ENCODE measurements around the gene CACNB1.
A peak's percentile ranks its signal among the peaks of the same experiment; 100 is the strongest.

CACNB1 gene

GRCh38 chr17:39225308-39225958, 28.0 kb upstream of the CACNB1 start, which contains the start of gene STAC2:
TSS of gene STAC2 (minus strand) at chr17:39225945. CDS start at chr17:39225502, 443 bp downstream.
- no peak for DNase-seq

GRCh38 chr17:39224778-39225307, 27.4 kb upstream of the CACNB1 start:
- DNase-seq, result no peak

DNA sequence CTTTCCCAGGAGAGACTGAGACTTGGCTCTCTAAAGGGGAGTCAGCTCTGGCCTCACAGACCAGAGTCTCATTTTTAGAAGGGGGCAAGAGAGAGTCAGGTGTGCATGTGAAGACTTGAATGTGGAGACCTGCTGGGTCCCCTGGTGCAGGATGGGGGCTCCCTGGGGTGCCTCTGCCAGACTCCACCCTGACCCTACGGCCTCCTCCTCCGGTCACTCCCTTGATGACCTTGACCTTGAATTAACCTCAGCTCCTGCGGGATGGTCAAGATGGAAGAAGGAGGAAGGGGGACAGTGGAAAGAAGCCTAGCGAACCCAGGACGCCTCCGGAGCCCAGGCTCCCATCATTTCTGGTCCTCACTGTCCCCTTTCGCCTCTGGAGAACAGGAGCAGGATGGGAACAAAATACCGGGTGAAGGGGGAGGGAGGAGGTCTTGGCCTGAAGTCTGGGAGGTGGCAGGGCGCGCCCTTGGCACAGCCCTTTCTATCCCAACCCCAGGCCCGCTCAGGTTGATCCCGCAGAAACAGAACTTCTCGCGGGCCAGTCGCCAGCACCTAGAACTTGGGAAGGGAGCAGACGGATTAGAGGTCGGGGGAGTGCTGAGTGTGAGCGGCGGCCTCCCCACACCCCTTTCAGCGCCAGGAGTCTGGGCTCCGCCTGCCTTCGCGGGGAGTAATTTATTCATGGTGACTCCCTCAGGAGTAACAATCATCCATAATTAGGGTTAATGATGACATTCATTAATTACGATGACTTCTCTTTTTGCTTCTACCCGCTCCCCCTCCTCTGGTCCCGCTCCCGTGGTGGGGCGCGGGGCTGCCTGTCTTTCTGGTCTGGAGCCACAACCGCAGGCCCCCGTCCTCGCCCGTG, 26.7 kb upstream of the CACNB1 start:
- DNase-seq, result no peak

DNA sequence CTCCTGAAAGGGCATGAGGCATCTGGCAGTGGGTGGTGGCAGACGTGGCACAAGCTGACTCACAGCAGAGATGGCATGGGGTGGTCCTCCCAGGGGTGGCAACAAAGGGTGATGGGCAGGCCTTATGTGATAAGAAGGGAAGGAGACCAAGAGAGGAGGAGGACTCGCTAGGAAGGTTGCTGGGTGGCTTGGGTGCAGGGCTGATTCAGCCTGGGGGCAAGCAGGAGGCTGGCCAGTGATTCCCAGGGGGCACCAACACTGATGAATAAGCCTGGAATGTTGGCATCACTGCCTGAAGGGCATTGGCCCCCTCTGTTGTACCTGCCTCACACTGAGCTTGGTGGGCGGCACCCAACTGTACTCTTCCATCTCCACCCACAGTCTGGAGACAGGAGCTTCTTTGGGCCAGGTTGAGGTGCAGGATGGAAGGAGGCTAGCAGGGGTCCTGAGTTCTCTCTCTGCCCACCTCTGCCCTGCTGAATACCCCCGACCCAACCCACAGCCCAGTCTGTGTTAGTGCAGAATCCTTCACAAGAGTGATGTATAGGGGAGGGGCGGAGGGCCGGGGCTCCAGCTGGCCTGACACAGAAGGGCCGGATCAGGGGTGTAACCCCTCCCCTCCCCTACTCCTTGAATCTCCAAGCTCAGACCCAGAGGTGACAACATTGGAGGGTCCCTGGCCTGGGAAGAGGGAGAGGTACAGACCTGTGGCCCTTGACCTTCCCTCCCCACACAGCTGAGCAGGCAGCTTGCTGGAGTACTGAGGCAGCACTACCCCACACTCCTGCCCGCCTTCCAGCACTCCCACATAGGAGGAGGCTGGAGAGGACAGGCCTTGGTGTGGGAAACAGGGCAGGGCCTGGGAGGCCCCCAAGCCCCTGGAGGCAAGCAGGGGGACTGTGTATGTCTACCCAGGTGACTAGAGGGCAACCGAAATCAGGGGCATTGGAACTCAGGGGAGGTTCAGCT, 25.7 kb upstream of the CACNB1 start:
- no peak for DNase-seq

GRCh38 chr17:39222151-39222550, 24.7 kb upstream of the CACNB1 start:
- no peak for DNase-seq

DNA sequence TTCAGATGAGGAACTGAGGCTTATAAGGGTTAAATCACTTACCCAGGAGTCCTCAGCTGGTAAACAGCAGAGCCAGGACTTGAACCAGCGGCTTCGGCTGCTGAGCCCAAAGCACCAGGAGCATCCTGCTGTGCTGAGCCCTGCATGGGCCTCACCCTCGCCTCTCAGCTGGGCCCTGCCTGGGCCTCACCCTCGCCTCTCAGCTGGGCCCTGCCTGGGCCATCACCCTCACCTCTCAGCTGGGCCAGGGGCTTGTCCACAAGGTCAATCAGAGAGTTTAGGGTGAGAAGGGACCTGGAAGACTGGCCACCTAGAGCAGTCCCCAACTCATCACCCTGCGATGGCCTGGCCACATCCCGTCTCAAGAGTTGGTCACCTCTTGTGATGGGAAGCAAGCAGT, 24.1 kb upstream of the CACNB1 start:
- DNase-seq, result no peak

- DNase-seq, result no peak
These were observed 22.2 kb upstream of the CACNB1 start for GRCh38 chr17:39219647-39220154.

DNA sequence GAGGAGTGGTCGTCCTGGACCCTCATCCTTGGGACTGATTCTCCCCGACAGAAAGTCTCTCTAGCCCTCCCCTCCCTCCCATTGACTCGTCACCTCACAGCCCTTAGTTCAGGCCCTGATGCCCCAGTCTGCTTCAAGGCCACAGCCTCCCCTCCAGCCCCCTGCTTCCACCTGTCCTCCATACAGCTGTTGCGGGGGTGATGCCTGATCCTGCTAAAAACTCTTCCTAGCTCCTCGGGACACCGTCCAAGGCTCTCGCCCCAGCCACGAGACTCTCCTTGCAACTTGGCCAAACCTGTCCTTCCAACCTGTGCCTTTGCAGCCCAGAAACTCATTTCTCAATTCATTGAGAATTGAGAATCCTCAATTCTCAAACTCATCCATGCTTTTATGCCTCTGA, 21.4 kb upstream of the CACNB1 start:
- no peak for DNase-seq

DNA sequence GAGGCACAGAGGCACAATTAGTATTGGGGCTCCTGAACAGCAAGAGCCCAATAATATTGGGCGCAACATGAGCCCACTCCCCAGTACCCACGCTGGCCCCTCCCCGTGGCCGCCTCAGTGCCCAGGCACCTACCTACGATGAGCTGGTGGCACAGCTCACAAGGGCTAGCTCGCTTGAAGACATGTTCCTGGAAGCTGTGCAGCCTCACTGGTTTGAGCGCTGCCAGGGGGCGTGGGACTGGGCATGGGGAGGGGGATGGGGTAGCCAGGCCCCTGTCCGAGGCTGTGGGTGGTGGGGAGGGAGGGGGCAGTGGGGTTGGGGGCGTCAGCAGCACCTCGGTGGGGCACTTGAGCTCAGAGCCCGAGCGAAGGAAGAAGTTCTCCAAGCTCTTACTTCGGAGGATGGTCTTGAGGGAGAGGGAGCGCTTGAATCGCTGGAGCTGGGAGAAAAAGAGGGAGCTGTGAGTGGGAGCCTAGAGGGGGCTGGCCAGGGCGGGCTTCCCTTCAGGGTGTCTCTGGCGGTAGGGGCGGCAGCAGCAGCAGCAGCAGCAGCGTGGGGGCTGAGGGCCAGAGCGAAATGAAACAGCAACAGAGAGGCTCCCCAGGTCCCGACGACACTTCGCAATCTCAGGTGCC, 20.4 kb upstream of the CACNB1 start:
- DNase-seq, result no peak

DNA sequence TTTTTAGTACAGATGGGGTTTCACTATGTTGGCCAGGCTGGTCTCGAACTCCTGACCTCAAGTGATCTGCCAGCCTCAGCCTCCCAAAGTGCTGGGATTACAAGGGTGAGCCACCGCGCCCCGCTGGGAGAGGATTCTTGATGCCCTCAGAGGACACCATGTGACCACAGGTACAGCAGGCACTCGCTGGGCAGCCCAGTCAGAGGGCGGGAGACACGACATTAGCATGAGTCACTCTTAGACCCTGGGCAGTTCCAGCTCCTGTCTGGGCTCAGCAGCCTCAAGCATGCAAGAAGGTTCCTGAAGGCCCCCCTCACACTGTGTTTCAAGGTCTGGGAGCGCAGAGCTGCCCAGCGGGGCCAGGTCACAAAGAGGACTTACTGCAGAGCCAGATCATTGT, 16.4 kb upstream of the CACNB1 start:
- DNase-seq, result no peak

GRCh38 chr17:39212841-39213480, 15.5 kb upstream of the CACNB1 start:
- no peak for DNase-seq

GRCh38 chr17:39212195-39212810, 14.8 kb upstream of the CACNB1 start:
- DNase-seq, result no peak

DNA sequence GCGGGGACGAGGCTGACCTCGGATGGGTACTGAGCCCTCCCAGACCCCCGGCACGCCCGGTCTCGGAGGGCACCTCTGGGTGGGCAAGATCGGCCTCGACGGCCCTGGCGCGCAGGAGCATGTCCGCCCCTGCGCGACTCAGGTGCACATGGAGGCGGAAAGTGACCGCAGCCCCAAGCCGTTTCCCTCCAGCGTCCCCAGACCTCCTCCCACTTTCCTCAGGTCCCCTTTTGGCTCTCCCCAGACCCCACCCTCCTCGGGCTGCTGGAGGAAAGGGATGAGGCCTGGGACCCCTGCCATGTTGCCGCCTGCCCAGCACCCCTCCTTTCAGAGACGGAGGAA, 12.6 kb upstream of the CACNB1 start:
- DNase-seq, result no peak

GRCh38 chr17:39209317-39210092, 12.0 kb upstream of the CACNB1 start:
- peak; percentile 45 for DNase-seq

GRCh38 chr17:39208893-39209292, 11.4 kb upstream of the CACNB1 start:
- no peak for DNase-seq

DNA sequence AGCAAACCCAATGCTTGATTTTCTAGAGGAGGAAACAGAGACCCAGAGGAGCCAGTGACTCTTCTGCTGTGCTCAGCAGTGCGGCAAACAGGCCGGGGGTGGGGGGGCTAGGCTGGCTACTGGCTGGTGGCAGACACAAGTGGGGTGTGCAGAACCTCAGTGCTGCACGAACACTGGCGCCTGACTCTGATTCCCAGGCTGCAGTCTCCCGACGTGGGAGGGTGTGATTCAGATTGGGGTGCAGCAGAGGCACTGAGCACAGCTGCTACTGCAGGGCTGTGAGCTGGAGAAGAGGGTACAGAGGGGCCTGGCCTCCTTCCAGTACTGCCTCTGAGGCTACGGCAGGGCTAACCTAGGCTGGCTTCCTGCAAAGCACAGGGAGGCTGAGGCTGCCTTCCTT, 10.7 kb upstream of the CACNB1 start:
- DNase-seq, result no peak

GRCh38 chr17:39205112-39205526, 7.7 kb upstream of the CACNB1 start:
- no peak for DNase-seq

DNA sequence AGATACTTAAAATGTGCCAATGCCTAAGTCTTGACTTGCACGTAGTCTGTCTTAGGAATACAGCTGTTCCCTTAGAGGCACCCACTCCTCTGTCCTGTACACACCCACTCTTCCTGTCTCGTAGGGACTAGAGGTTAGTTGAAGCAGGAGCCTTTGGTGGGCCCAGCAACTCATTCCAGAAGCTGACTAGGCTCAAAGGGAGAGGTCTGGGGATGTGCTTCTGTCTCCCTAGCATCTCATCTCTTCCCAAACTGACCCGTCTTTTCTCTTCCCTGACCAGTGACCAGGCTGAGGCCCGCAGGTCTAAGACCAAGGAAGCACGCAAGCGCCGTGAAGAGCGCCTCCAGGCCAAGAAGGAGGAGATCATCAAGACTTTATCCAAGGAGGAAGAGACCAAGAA, 6.8 kb upstream of the CACNB1 start:
- no peak for DNase-seq

- no peak for DNase-seq
These were observed 3.6 kb upstream of the CACNB1 start for GRCh38 chr17:39200957-39201510.
